DOHH2 (cell line): Measurements from ENCODE around the gene SPACA6.
"Not testable (repeated sequence)": the region's sequence is repeated elsewhere in the genome, so short reads cannot be mapped to it uniquely, and the experiment has no call there.

Source experiments
- H3F3A ChIP-seq: fragments of 200-600 bp; sonication (generic), shearing (Covaris generic); 2 replicates; pipeline ENCODE4 v1.6.0; 2016; ENCODE audit warnings: antibody characterized with exemption, mild to moderate bottlenecking; ENCODE audit not compliant: control insufficient read depth, insufficient read depth
- H3K27ac ChIP-seq: fragments of 200-600 bp; sonication (generic); 2 replicates; pipeline ENCODE4 v1.5.1; 2014; ENCODE audit warnings: low read depth, mild to moderate bottlenecking, low read length, moderate library complexity
- H3K27me3 ChIP-seq: fragments of 200-600 bp; sonication (generic); 2 replicates; pipeline ENCODE4 v1.6.1; 2014; ENCODE audit warnings: mild to moderate bottlenecking, low read length, mixed read lengths; ENCODE audit not compliant: control insufficient read depth
- H3K36me3 ChIP-seq: fragments of 200-600 bp; sonication (generic); 2 replicates; pipeline ENCODE4 v1.6.1; 2014; ENCODE audit warnings: mild to moderate bottlenecking, low read length, moderate library complexity, mixed read lengths; ENCODE audit not compliant: control insufficient read depth
- H3K4me1 ChIP-seq: fragments of 200-600 bp; sonication (generic); 2 replicates; pipeline ENCODE4 v1.6.1; 2014; ENCODE audit warnings: mild to moderate bottlenecking, low read length, mixed read lengths; ENCODE audit not compliant: control insufficient read depth
- H3K4me2 ChIP-seq: fragments of 200-600 bp; sonication (generic); 2 replicates; pipeline ENCODE4 v1.6.0; 2014; ENCODE audit warnings: mild to moderate bottlenecking, low read length, moderate library complexity
- H3K4me3 ChIP-seq: fragments of 200-600 bp; sonication (generic); 2 replicates; pipeline ENCODE4 v1.5.1; 2014; ENCODE audit warnings: mild to moderate bottlenecking, low read length, mixed read lengths
- H3K79me2 ChIP-seq: fragments of 200-600 bp; sonication (generic); 2 replicates; pipeline ENCODE4 v1.6.1; 2014; ENCODE audit warnings: mild to moderate bottlenecking, low read length, mixed read lengths; ENCODE audit not compliant: control insufficient read depth
- H3K9me2 ChIP-seq: fragments of 200-600 bp; sonication (generic); replicated peaks from 2 replicates; pipeline ENCODE4 v1.6.1; 2014; ENCODE audit warnings: mild to moderate bottlenecking, low read length, mixed read lengths; ENCODE audit not compliant: control insufficient read depth
- H3K9me3 ChIP-seq: fragments of 200-600 bp; sonication (generic); 2 replicates; pipeline ENCODE4 v1.6.1; 2014; ENCODE audit warnings: antibody characterized with exemption, low read length, mixed read lengths; ENCODE audit not compliant: control insufficient read depth, insufficient read depth
- H4K20me1 ChIP-seq: fragments of 200-600 bp; sonication (generic); 2 replicates; pipeline ENCODE4 v1.6.0; 2014; ENCODE audit warnings: low read depth, mild to moderate bottlenecking, antibody characterized with exemption, low read length, moderate library complexity; ENCODE audit not compliant: control insufficient read depth, insufficient read depth
- CTCF ChIP-seq: fragments of 200-600 bp; sonication (generic); IDR thresholded peaks from one replicate; pipeline ENCODE4 v1.5.1; 2014; ENCODE audit warnings: antibody characterized with exemption, mild to moderate bottlenecking, low read depth, low read length; ENCODE audit not compliant: poor library complexity, severe bottlenecking
- EZH2phosphoT487 ChIP-seq: fragments of 200-600 bp; sonication (generic); IDR thresholded peaks from 2 replicates; pipeline ENCODE4 v1.6.1; 2017; ENCODE audit warnings: borderline replicate concordance, mild to moderate bottlenecking, antibody characterized with exemption, low read length, moderate library complexity, mixed read lengths

The SPACA6 gene

GRCh38 chr19:51664997-51665396, 28.1 kb upstream of the SPACA6 start:
- Histone ChIP-seq H3K27ac (no peak overlapping the region), H3K36me3 (no peaks in the 10 kb centered on the region), H3K4me3 (no peak overlapping the region), H3K9me3 (no peaks in the 10 kb centered on the region), H3K4me1 (no peaks in the 10 kb centered on the region), H3K79me2 (no peaks in the 10 kb centered on the region), H3K27me3 (no peaks in the 10 kb centered on the region), H3K4me2 (no peak overlapping the region), H4K20me1 (no peaks in the 10 kb centered on the region), H3F3A (no peaks in the 10 kb centered on the region), H3K9me2 (no peaks in the 10 kb centered on the region)
- TF ChIP-seq EZH2phosphoT487 (no peak), CTCF (no peak)

GRCh38 chr19:51668216-51668615, 24.9 kb upstream of the SPACA6 start:
- Histone ChIP-seq H3K36me3 (no peaks in the 10 kb centered on the region), H3K4me1 (no peaks in the 10 kb centered on the region), H3K9me3 (no peaks in the 10 kb centered on the region), H3F3A (no peaks in the 10 kb centered on the region), H4K20me1 (no peaks in the 10 kb centered on the region), H3K27me3 (0 out of 2 replicates have a peak, but pooled peaks cover 4% of the 10 kb centered on the region), H3K27ac (no peak overlapping the region), H3K9me2 (no peaks in the 10 kb centered on the region), H3K4me3 (no peak overlapping the region), H3K4me2 (no peak overlapping the region), H3K79me2 (no peaks in the 10 kb centered on the region)
- TF ChIP-seq EZH2phosphoT487 (no peak), CTCF (no peak)

- not testable (repeated sequence) for H4K20me1 ChIP-seq, H3K9me2 ChIP-seq, H3K4me2 ChIP-seq, H3K4me1 ChIP-seq, H3K9me3 ChIP-seq, H3K4me3 ChIP-seq, H3F3A ChIP-seq, H3K36me3 ChIP-seq, H3K27me3 ChIP-seq, H3K79me2 ChIP-seq, H3K27ac ChIP-seq
- peak; percentile 63 for TF ChIP-seq CTCF
These were observed 17.1 kb upstream of the SPACA6 start for GRCh38 chr19:51675911-51676565.
